ENCODE data around the gene ASCC1. TPM values are rescaled to one million over a fixed set of nuclear protein-coding genes. Genes with fewer than 3 reads are reported as not detected.

ASCC1 gene
- total RNA-seq, 1 donor from 2014 or later = 49.5 TPM

- Mint-ChIP-seq H3K36me3 (peaks cover 17% of the 10 kb centered on the region), H3K27me3 (ENCODE audit: insufficient read depth, low read depth) (peaks cover 16% of the 10 kb centered on the region), H3K9me3 (no peaks in the 10 kb centered on the region), H3K4me1 (peaks cover 38% of the 10 kb centered on the region), H3K27ac (no peak overlapping the region), H3K4me3 (no peak overlapping the region)
- H3K9me3 ChIP-seq (ENCODE audit: low read depth) = no peaks in the 10 kb centered on the region
- no peak overlapping the region for H3K4me3 ChIP-seq
- no peaks in the 10 kb centered on the region for H3K36me3 ChIP-seq
- no peak overlapping the region for H3K27ac ChIP-seq
- no peaks in the 10 kb centered on the region for H4K20me1 ChIP-seq (ENCODE audit: low read depth)
- H3K4me2 ChIP-seq = no peak overlapping the region
- no peak for DNase-seq (ENCODE audit: low spot score)
- peaks cover 27% of the 10 kb centered on the region for H3K4me1 ChIP-seq
- TF ChIP-seq EZH2phosphoT487 (IDR thresholded peaks at IDR 0.05) = no peak
- TF ChIP-seq CTCF (IDR thresholded peaks at IDR 0.05) = no peak
- no peak for TF ChIP-seq EZH2 (IDR thresholded peaks at IDR 0.05)
- H3F3A ChIP-seq (ENCODE audit: low read depth) = peaks cover 17% of the 10 kb centered on the region
- no peak overlapping the region for H3K9ac ChIP-seq
- peaks cover 33% of the 10 kb centered on the region for H3K27me3 ChIP-seq
- no peaks in the 10 kb centered on the region for H3K79me2 ChIP-seq (ENCODE audit: low read depth)
- no peak overlapping the region for H2AFZ ChIP-seq (replicated peaks)
Observed at GRCh38 chr10:72092171-72092924, 123.7 kb downstream of the ASCC1 start.

DNA sequence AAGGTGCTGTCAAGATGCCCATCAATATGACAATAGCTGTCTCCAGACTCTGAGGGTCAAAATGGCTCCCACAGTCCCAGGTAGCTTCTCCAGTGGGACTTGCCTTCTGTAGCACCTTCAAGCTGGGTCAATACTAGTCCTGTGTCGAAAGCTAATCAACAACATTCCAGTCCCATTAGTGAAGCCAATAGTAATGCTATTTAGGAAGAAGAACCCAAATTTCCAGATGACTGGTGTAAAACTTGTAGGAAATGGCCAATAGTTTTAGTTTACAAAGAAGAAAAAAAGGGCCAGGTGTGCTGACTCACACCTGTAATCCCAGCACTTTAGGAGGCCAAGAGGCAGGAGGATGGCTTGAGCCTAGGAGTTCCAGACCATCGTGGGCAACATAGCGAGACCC is 125.8 kb downstream of the ASCC1 start:
- no peak overlapping the region for H3K27ac Mint-ChIP-seq
- H3K27me3 Mint-ChIP-seq (ENCODE audit: insufficient read depth, low read depth) = peaks cover 32% of the 10 kb centered on the region
- H3K36me3 ChIP-seq = no peaks in the 10 kb centered on the region
- H3K36me3 Mint-ChIP-seq = peaks cover 7% of the 10 kb centered on the region
- H3K4me2 ChIP-seq = no peak overlapping the region
- no peaks in the 10 kb centered on the region for H3K79me2 ChIP-seq (ENCODE audit: low read depth)
- no peak overlapping the region for H3K4me3 ChIP-seq
- DNase-seq (ENCODE audit: low spot score) = no peak
- TF ChIP-seq EZH2phosphoT487 (IDR thresholded peaks at IDR 0.05) (no peak), CTCF (IDR thresholded peaks at IDR 0.05) (no peak), EZH2 (IDR thresholded peaks at IDR 0.05) (no peak)
- peaks cover 30% of the 10 kb centered on the region for H3F3A ChIP-seq (ENCODE audit: low read depth)
- H3K27me3 ChIP-seq = peaks cover 53% of the 10 kb centered on the region
- H3K9ac ChIP-seq = no peak overlapping the region
- no peak overlapping the region for H2AFZ ChIP-seq (replicated peaks)
- H3K9me3 Mint-ChIP-seq = no peaks in the 10 kb centered on the region
- no peak overlapping the region for H3K4me3 Mint-ChIP-seq
- H4K20me1 ChIP-seq (ENCODE audit: low read depth) = no peaks in the 10 kb centered on the region
- no peak overlapping the region for H3K27ac ChIP-seq
- no peaks in the 10 kb centered on the region for H3K9me3 ChIP-seq (ENCODE audit: low read depth)
- peaks cover 41% of the 10 kb centered on the region for H3K4me1 Mint-ChIP-seq
- peaks cover 38% of the 10 kb centered on the region for H3K4me1 ChIP-seq

GRCh38 chr10:72089618-72090017 is 126.5 kb downstream of the ASCC1 start:
- peak overlapping the region; percentile 27 for H3K4me3 Mint-ChIP-seq
- no peaks in the 10 kb centered on the region for H3K9me3 Mint-ChIP-seq
- peaks cover 45% of the 10 kb centered on the region for H3K4me1 Mint-ChIP-seq
- no peaks in the 10 kb centered on the region for H4K20me1 ChIP-seq (ENCODE audit: low read depth)
- peak overlapping the region; percentile 94 for H3K4me2 ChIP-seq
- no peak overlapping the region for H3K4me3 ChIP-seq
- TF ChIP-seq EZH2phosphoT487 (IDR thresholded peaks at IDR 0.05) (no peak), CTCF (IDR thresholded peaks at IDR 0.05) (no peak), EZH2 (IDR thresholded peaks at IDR 0.05) (no peak)
- no peak overlapping the region for H3K27ac Mint-ChIP-seq
- DNase-seq (ENCODE audit: low spot score) = no peak
- H3K27me3 ChIP-seq = peaks cover 60% of the 10 kb centered on the region
- no peak overlapping the region for H3K27ac ChIP-seq
- H2AFZ ChIP-seq (replicated peaks) = no peak overlapping the region
- no peaks in the 10 kb centered on the region for H3K79me2 ChIP-seq (ENCODE audit: low read depth)
- H3F3A ChIP-seq (ENCODE audit: low read depth) = peaks cover 30% of the 10 kb centered on the region
- H3K9ac ChIP-seq = no peak overlapping the region
- H3K27me3 Mint-ChIP-seq (ENCODE audit: insufficient read depth, low read depth) = peaks cover 34% of the 10 kb centered on the region
- peaks cover 42% of the 10 kb centered on the region for H3K4me1 ChIP-seq
- no peaks in the 10 kb centered on the region for H3K9me3 ChIP-seq (ENCODE audit: low read depth)
- H3K36me3 ChIP-seq = no peaks in the 10 kb centered on the region
- peaks cover 6% of the 10 kb centered on the region for H3K36me3 Mint-ChIP-seq

Measured in neural progenitor cell (in vitro differentiated cells).